ENCODE data around the gene DNTTIP2.

DNTTIP2 gene

DNA sequence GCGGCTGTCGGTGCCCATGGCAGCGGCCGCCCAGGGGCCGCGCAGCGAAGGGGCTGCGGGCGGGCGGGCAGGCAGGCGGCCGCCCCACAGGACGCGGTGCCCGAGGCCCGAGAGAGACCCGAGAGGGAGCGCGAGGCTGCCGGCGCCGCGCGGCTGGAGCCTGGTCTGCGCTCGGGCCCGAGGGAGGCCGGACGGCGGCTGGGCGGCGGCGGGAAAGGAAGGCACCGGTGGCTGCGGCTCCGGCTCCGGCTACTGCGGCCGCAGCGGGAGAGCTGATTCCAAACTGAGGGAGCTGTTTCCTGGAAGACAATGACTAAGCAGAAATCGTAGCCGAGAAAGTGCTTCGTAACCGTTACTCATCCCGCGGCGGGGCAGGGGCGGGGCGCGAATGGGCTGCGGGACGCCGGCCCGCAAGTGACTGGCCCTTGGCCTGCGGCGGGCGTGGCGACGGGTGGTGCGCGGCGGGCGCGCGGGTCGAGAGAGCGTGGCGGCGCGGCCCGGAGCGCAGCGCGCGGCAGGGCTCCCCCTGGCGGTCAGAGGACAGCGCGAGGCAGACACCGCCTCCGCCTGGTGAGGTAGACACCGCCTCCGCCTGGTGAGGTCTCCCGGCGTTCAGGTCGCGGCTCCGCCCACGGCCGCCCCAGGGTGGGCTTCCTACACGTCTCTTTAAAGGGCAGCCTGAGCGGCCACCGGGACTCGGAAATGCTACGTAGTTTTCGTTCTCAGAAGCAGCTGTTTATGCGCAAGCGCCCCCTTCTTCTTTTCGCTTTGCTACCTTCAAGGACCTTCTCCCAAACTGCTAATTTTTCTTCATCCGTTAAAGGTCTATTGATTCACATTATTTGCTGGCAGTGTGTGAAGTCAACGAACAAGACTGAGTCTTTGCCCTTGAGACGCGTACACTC, 30.4 kb upstream of the DNTTIP2 start, which contains the start of gene GCLM:
Gene GCLM (minus strand): TSS at position 285 of the 905 bp plus-strand sequence. CDS start 267 bp downstream, at position 18.
- TF ChIP-seq, protein P1, sequence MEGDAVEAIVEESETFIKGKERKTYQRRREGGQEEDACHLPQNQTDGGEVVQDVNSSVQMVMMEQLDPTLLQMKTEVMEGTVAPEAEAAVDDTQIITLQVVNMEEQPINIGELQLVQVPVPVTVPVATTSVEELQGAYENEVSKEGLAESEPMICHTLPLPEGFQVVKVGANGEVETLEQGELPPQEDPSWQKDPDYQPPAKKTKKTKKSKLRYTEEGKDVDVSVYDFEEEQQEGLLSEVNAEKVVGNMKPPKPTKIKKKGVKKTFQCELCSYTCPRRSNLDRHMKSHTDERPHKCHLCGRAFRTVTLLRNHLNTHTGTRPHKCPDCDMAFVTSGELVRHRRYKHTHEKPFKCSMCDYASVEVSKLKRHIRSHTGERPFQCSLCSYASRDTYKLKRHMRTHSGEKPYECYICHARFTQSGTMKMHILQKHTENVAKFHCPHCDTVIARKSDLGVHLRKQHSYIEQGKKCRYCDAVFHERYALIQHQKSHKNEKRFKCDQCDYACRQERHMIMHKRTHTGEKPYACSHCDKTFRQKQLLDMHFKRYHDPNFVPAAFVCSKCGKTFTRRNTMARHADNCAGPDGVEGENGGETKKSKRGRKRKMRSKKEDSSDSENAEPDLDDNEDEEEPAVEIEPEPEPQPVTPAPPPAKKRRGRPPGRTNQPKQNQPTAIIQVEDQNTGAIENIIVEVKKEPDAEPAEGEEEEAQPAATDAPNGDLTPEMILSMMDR (IDR thresholded peaks at IDR 0.05; ENCODE audit: control insufficient read depth, extremely low read depth, insufficient read depth): peak; percentile 100
- H3K4me3 ChIP-seq (ENCODE audit: low read depth, low read length): peak within 1 kb of the TSS; percentile 65
- peak; percentile 67 for DNase-seq (ENCODE audit: low read depth)

DNA sequence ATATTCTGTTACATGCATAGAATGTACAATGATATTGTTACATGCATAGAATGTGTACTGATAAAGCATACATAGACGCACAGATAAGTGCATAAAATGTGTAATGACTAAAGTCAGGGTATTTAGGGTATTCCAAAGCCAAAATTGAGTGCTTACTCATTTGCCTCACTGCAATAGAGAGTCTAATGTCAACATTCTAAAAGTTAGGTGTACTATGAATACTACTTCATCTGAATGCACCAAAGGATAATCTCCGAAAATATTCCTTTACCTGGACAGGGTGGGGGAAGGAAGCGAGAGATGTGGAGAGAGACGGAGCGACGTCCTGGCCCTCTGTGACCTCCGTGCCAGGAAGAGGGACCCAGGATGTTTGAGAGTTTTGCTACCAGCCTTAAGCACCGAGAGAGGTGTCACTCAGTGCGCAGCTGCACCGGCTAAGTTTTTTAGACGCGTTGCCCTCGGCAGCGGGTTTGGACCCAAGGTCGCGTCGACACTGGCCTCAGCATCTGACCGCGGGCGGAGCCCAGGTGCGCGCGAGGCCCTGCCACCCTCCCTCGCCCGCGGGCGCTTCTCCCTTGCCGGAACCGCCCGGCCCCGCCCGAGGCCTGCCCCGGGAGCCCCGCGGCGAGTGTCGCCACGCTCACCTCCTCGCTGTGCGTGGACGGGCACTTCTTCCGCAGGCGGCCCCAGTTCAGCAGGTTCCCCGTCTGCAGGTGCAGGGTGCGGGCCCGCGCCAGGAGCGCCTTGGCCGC, 29.6 kb upstream of the DNTTIP2 start:
- H3K4me3 ChIP-seq (ENCODE audit: low read depth, low read length): peak overlapping the region; percentile 65
- TF ChIP-seq, protein P1 (IDR thresholded peaks at IDR 0.05; ENCODE audit: control insufficient read depth, extremely low read depth, insufficient read depth): no peak
- peak; percentile 27 for DNase-seq (ENCODE audit: low read depth)

DNA sequence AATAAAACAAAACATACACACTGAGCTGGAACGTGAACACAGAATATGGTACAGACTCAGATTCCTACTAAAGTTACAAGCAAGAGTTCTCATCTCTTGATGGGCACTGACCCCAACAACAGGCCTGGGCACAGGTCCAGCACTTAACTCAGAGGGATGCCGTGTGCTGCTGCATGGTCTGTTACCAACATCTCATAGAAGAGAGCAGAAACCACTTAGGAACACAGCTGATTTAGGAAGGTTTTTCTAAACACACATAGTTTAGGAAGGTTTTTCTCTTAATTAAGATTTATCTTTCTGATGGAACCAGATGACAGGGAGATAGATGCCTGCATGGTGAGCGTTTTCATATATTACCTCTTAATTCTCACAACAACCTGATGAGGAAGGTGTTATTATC, 28.7 kb upstream of the DNTTIP2 start:
- DNase-seq (ENCODE audit: low read depth): no peak
- peak overlapping the region; percentile 65 for H3K4me3 ChIP-seq (ENCODE audit: low read depth, low read length)
- TF ChIP-seq, protein P1 (IDR thresholded peaks at IDR 0.05; ENCODE audit: control insufficient read depth, extremely low read depth, insufficient read depth): no peak

DNA sequence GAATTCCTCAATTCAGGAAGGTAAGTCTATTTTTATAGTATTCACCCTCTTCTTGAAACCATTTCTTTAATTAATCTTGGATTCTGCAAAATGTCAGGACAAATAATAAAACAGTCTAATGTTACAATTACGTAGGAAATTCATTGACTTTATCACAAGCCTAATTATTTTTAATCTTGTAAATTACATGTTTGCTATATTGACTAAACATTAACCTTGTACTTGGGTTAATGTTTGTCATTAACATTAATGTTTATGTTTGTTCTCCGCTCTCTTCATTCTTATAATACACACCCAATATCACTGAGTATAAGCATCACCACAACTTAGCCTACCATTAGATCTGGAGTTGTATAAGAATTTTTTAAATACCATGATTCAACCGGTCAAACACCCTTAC, 27.5 kb upstream of the DNTTIP2 start:
- no peak for DNase-seq (ENCODE audit: low read depth)
- H3K4me3 ChIP-seq (ENCODE audit: low read depth, low read length): no peak overlapping the region
- TF ChIP-seq, protein P1 (IDR thresholded peaks at IDR 0.05; ENCODE audit: control insufficient read depth, extremely low read depth, insufficient read depth): no peak

DNA sequence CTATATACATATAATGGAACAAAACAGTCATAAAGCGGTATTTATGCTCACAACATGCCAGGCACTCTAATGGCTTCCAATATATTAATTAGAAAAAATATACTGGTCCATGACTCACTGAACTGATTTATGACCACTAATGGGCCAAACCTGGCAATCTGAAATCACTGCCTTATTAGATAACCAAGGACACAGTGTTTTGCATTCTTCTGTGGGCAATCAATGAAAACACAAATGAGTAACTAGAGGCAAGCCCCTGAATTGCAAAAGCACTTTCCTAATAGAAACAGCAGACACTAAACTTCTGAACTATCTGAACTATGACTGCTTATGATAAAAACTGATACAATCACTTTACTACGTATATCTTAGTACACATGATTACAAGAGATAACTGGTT, 26.7 kb upstream of the DNTTIP2 start:
- no peak overlapping the region for H3K4me3 ChIP-seq (ENCODE audit: low read depth, low read length)
- no peak for DNase-seq (ENCODE audit: low read depth)
- TF ChIP-seq, protein P1 (IDR thresholded peaks at IDR 0.05; ENCODE audit: control insufficient read depth, extremely low read depth, insufficient read depth): no peak

DNA sequence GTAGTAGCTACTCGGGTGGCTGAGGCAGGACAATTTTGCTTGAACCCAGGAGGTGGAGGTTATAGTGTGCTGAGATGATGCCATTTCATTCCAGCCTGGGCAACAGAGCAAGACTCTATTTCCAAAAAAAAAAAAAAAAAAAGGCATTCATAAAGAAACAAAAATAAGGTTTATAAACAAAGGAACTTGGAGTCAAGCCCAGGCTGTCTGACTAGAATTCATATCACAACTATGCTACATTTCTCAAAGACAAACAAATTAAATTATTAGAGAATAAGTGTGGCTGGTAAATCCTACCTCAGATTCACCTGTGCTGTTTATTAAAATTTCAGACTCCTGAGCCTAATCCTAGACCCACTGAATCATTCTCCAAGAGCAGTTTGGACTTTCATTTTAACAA, 26.0 kb upstream of the DNTTIP2 start:
- TF ChIP-seq, protein P1 (IDR thresholded peaks at IDR 0.05; ENCODE audit: control insufficient read depth, extremely low read depth, insufficient read depth): no peak
- no peak for DNase-seq (ENCODE audit: low read depth)
- H3K4me3 ChIP-seq (ENCODE audit: low read depth, low read length): no peak overlapping the region
